ENCODE measurements around the gene ITPR2.

- TF ChIP-seq POLR2A (IDR thresholded peaks at IDR 0.05) (no peak), CTCF (IDR thresholded peaks at IDR 0.05) (no peak), POLR2AphosphoS5 (IDR thresholded peaks at IDR 0.05; ENCODE audit: insufficient read depth in 1 of 2, low read depth in 1 of 2) (no peak)
Observed at GRCh38 chr12:26869908-26870459, 37.0 kb upstream of the ITPR2 start.
